HepG2 (cell line): ENCODE measurements around the gene ZNF341. TPM values are rescaled to one million over a fixed set of nuclear protein-coding genes. Genes with fewer than 3 reads are reported as not detected.

ENCODE experiments used
- ELF1 ChIP-seq: sonication (generic); formaldehyde crosslinking; IDR thresholded peaks from 2 replicates; pipeline ENCODE4 v1.4.0; 2020; ENCODE audit warnings: missing genetic modification reagents
- JARID2 ChIP-seq: sonication (generic); formaldehyde crosslinking; IDR thresholded peaks from 2 replicates; pipeline ENCODE4 v1.8.1; 2023; ENCODE audit warnings: missing genetic modification reagents, inconsistent platforms; ENCODE audit not compliant: insufficient replicate concordance
- NFE2L1 ChIP-seq: sonication (generic); formaldehyde crosslinking; IDR thresholded peaks from 2 replicates; pipeline ENCODE4 v1.4.0; 2020; ENCODE audit warnings: missing genetic modification reagents, mild to moderate bottlenecking, borderline replicate concordance
- NR1H2 ChIP-seq: sonication (generic); formaldehyde crosslinking; IDR thresholded peaks from 2 replicates; pipeline ENCODE4 v1.8.1; 2022; ENCODE audit warnings: low read depth, missing genetic modification reagents, borderline replicate concordance
- NR2F2 ChIP-seq: IDR thresholded peaks from 2 replicates; pipeline ENCODE4 v1.6.1; 2012; ENCODE audit warnings: low read depth, inconsistent platforms, borderline replicate concordance
- RFXANK ChIP-seq: IDR thresholded peaks from 2 replicates; pipeline ENCODE4 v1.6.1; 2016
- SKI ChIP-seq: fragments of 450-650 bp; IDR thresholded peaks from one replicate; pipeline ENCODE4 v1.6.1; 2018; ENCODE audit warnings: mild to moderate bottlenecking; ENCODE audit not compliant: partially characterized antibody
- SMAD1 ChIP-seq: sonication (generic); formaldehyde crosslinking; IDR thresholded peaks from 2 replicates; pipeline ENCODE4 v1.4.0; 2020; ENCODE audit warnings: missing genetic modification reagents, low read depth, mild to moderate bottlenecking, borderline replicate concordance
- SRSF4 ChIP-seq: fragments of 200-400 bp; formaldehyde crosslinking; IDR thresholded peaks from one replicate; pipeline ENCODE4 v1.6.1; 2018; ENCODE audit warnings: mild to moderate bottlenecking, low read depth, low read length, moderate library complexity; ENCODE audit not compliant: poor library complexity, severe bottlenecking
- TRIM24 ChIP-seq: sonication (generic); formaldehyde crosslinking; IDR thresholded peaks from 2 replicates; pipeline ENCODE4 v1.8.0; 2022; ENCODE audit warnings: mild to moderate bottlenecking, missing genetic modification reagents
- TSC22D2 ChIP-seq: sonication (generic); formaldehyde crosslinking; IDR thresholded peaks from 2 replicates; pipeline ENCODE4 v1.5.1; 2020; ENCODE audit warnings: missing genetic modification reagents, mild to moderate bottlenecking, borderline replicate concordance
- ZEB1 ChIP-seq: IDR thresholded peaks from 2 replicates; pipeline ENCODE4 v1.6.1; 2012; ENCODE audit warnings: mild to moderate bottlenecking, low read depth, inconsistent platforms; ENCODE audit not compliant: insufficient replicate concordance
- ZFX ChIP-seq: sonication (generic); formaldehyde crosslinking; IDR thresholded peaks from 2 replicates; pipeline ENCODE4 v1.4.0; 2020; ENCODE audit warnings: mild to moderate bottlenecking, low read depth, missing genetic modification reagents, moderate library complexity
- ZNF143 ChIP-seq: sonication (generic); formaldehyde crosslinking; IDR thresholded peaks from 2 replicates; pipeline ENCODE4 v1.4.0; 2020; ENCODE audit warnings: missing genetic modification reagents
- ZNF24 ChIP-seq: fragments of 450-650 bp; IDR thresholded peaks from 2 replicates; pipeline ENCODE4 v1.6.1; 2017; ENCODE audit warnings: antibody characterized with exemption, mild to moderate bottlenecking
- ZNF251 ChIP-seq: sonication (generic); formaldehyde crosslinking; IDR thresholded peaks from 2 replicates; pipeline ENCODE4 v1.9.0; 2021; ENCODE audit warnings: mild to moderate bottlenecking, missing genetic modification reagents
- ZNF605 ChIP-seq: sonication (generic); formaldehyde crosslinking; IDR thresholded peaks from 2 replicates; pipeline ENCODE4 v1.8.0; 2022; ENCODE audit warnings: mild to moderate bottlenecking, missing genetic modification reagents
- ZNF720 ChIP-seq: sonication (generic); formaldehyde crosslinking; IDR thresholded peaks from 2 replicates; pipeline ENCODE4 v1.4.0; 2020; ENCODE audit warnings: missing genetic modification reagents
- ZNF788 ChIP-seq: sonication (generic); formaldehyde crosslinking; IDR thresholded peaks from 2 replicates; pipeline ENCODE4 v1.5.0; 2020; ENCODE audit warnings: mild to moderate bottlenecking, missing genetic modification reagents, borderline replicate concordance
- polyA plus RNA-seq, 8 experiments: library from polyadenylated mRNA; depleted of rRNA in 3 of 8; stranded (reverse) in 7 of 8; unstranded in 1 of 8; fragments of >200 nt; fragmentation: Illumina TruSeq in 4 of 8; extraction: Trizol in 4 of 8; gene quantifications; 2 replicates each; pipeline versions ENCODE4 v1.2.1 to v1.2.3, GENCODE V29; 2011 to 2016; ENCODE audit warnings: low read depth in 4 of 8, missing spikeins in 1 of 8, mixed read lengths in 1 of 8; ENCODE audit not compliant: insufficient read depth in 1 of 8
- total RNA-seq, 5 experiments: library from RNA; depleted of rRNA; stranded (reverse); fragments of >200 nt; fragmentation: Illumina TruSeq; extraction: Trizol; gene quantifications; 2 replicates each; pipeline ENCODE4 v1.2.3, GENCODE V29; 2016; ENCODE audit warnings: low read depth in 1 of 5
- TF ChIP-seq, protein P1 (sequence below): sonication (generic); formaldehyde crosslinking; IDR thresholded peaks from 2 replicates; pipeline ENCODE4 v1.4.0; 2020; ENCODE audit warnings: mild to moderate bottlenecking, missing genetic modification reagents
- TF ChIP-seq, protein P2 (sequence below): sonication (generic); formaldehyde crosslinking; IDR thresholded peaks from 2 replicates; pipeline ENCODE4 v1.4.0; 2020; ENCODE audit warnings: low read depth, mild to moderate bottlenecking, missing genetic modification reagents
- TF ChIP-seq, protein P3 (sequence below): sonication (generic); formaldehyde crosslinking; IDR thresholded peaks from 2 replicates; pipeline ENCODE4 v1.4.0; 2020; ENCODE audit warnings: missing genetic modification reagents, mild to moderate bottlenecking, borderline replicate concordance

Gene ZNF341
- total and polyA plus RNA-seq, 2 of the 13 experiments (the other 11 are each of a cell fraction or from before 2014, with no cell fraction given) = 1.1 to 2.2 TPM

DNA sequence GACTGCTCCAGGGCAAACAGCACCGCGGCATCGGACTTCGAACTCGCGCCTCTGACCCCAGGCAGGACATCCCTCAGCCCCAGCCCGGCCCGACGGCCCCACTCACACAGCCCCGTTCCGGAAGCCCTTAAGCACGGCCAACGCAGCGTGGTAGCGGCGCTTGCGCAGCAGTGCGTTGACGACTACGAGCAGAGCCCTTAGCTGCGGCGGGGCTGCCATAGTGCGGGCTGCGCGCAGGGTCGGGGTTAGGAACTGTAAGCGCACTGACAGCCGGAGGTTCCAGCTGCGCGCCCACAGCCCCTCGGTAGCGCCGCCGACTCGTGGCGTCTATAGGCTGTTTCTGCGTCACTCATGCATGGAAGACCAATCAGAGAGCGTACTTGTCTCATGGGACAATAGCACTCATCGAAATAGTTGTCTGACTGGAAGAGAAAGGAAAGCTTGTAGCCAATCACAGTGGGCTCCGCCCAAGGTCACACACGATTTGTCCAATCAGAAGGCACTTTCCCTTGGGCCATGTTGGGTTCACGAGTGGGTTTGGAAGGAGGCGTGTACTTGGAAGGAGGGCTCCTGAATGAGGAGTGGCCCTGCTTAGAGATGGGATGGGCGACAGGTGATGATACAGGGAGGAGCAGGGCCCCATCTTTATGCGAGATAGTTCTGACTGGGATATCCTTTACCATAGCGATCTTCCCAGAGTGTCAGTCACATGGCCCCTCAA lies 11.6 kb upstream of the ZNF341 start, which contains the start of gene PXMP4 (continued):
- no peak for TF ChIP-seq SMAD1 (CRISPR knock-in tag)
- no peak for TF ChIP-seq ZEB1
- TF ChIP-seq ELF1 (CRISPR knock-in tag) = no peak; the same call in 1 of the 2 replicates
- TF ChIP-seq ZNF788 (CRISPR knock-in tag) = 0 out of 2 replicates have a peak, but pooled peaks have one; percentile 45
- no peak for TF ChIP-seq RFXANK (CRISPR knock-in tag)
- no peak for TF ChIP-seq NFE2L1 (CRISPR knock-in tag)
- TF ChIP-seq ZNF251 (CRISPR knock-in tag) = 0 out of 2 replicates have a peak, but pooled peaks have one; percentile 19
- no peak for TF ChIP-seq JARID2 (CRISPR knock-in tag)
- TF ChIP-seq NR1H2 = 0 out of 2 replicates have a peak, but pooled peaks have one; percentile 41
- TF ChIP-seq ZFX (CRISPR knock-in tag) = 0 out of 2 replicates have a peak, but pooled peaks have one; percentile 29
- no peak for TF ChIP-seq TSC22D2 (CRISPR knock-in tag)
- 0 out of 2 replicates have a peak, but pooled peaks have one; percentile 14 for TF ChIP-seq ZNF143 (CRISPR knock-in tag)
- TF ChIP-seq SRSF4 = no peak
- TF ChIP-seq, protein P1, sequence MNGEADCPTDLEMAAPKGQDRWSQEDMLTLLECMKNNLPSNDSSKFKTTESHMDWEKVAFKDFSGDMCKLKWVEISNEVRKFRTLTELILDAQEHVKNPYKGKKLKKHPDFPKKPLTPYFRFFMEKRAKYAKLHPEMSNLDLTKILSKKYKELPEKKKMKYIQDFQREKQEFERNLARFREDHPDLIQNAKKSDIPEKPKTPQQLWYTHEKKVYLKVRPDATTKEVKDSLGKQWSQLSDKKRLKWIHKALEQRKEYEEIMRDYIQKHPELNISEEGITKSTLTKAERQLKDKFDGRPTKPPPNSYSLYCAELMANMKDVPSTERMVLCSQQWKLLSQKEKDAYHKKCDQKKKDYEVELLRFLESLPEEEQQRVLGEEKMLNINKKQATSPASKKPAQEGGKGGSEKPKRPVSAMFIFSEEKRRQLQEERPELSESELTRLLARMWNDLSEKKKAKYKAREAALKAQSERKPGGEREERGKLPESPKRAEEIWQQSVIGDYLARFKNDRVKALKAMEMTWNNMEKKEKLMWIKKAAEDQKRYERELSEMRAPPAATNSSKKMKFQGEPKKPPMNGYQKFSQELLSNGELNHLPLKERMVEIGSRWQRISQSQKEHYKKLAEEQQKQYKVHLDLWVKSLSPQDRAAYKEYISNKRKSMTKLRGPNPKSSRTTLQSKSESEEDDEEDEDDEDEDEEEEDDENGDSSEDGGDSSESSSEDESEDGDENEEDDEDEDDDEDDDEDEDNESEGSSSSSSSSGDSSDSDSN (CRISPR knock-in tag) = 0 out of 2 replicates have a peak, but pooled peaks have one; percentile 25
- no peak for TF ChIP-seq SKI
- TF ChIP-seq, protein P2, sequence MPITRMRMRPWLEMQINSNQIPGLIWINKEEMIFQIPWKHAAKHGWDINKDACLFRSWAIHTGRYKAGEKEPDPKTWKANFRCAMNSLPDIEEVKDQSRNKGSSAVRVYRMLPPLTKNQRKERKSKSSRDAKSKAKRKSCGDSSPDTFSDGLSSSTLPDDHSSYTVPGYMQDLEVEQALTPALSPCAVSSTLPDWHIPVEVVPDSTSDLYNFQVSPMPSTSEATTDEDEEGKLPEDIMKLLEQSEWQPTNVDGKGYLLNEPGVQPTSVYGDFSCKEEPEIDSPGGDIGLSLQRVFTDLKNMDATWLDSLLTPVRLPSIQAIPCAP (CRISPR knock-in tag) = no peak
- no peak for TF ChIP-seq TRIM24
- TF ChIP-seq NR2F2 = no peak
- TF ChIP-seq, protein P3, sequence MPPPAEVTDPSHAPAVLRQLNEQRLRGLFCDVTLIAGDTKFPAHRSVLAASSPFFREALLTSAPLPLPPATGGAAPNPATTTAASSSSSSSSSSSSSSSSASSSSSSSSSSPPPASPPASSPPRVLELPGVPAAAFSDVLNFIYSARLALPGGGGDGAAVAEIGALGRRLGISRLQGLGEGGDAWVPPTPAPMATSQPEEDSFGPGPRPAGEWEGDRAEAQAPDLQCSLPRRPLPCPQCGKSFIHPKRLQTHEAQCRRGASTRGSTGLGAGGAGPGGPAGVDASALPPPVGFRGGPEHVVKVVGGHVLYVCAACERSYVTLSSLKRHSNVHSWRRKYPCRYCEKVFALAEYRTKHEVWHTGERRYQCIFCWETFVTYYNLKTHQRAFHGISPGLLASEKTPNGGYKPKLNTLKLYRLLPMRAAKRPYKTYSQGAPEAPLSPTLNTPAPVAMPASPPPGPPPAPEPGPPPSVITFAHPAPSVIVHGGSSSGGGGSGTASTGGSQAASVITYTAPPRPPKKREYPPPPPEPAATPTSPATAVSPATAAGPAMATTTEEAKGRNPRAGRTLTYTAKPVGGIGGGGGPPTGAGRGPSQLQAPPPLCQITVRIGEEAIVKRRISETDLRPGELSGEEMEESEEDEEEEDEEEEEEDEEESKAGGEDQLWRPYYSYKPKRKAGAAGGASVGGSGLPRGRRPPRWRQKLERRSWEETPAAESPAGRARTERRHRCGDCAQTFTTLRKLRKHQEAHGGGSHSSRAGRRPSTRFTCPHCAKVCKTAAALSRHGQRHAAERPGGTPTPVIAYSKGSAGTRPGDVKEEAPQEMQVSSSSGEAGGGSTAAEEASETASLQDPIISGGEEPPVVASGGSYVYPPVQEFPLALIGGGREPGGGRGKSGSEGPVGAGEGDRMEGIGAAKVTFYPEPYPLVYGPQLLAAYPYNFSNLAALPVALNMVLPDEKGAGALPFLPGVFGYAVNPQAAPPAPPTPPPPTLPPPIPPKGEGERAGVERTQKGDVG (CRISPR knock-in tag) = 0 out of 2 replicates have a peak, but pooled peaks have one; percentile 32
- TF ChIP-seq ZNF605 = 0 out of 2 replicates have a peak, but pooled peaks have one; percentile 1
- no peak for TF ChIP-seq ZNF24
- TF ChIP-seq ZNF720 (CRISPR knock-in tag) = no peak
